Caki2 (cell line): Measurements from ENCODE around the gene VWA3A. TPM values are rescaled to one million over a fixed set of nuclear protein-coding genes. Genes with fewer than 3 reads are reported as not detected.
"Not testable (repeated sequence)": the region's sequence is repeated elsewhere in the genome, so short reads cannot be mapped to it uniquely, and the experiment has no call there.

Experiments used
- DNase-seq: peaks from one replicate; pipeline ENCODE4 v3.0.0-alpha.2; 2015; ENCODE audit warnings: low read depth
- in situ Hi-C: cut with HindIII; loops from 2 replicates; pipeline ENCODE4 v1.10.0; 2016; ENCODE audit warnings: low sequenced_read_pairs, low pct_unique_long_range_greater_than_20kb, mixed read lengths
- total RNA-seq: library from RNA; depleted of rRNA; stranded (reverse); fragments of >200 nt; shearing (Covaris generic); gene quantifications from 2 replicates; pipeline ENCODE4 v1.2.3, GENCODE V29; 2014; ENCODE audit warnings: low replicate concordance; rRNA removed

VWA3A gene, protein sequence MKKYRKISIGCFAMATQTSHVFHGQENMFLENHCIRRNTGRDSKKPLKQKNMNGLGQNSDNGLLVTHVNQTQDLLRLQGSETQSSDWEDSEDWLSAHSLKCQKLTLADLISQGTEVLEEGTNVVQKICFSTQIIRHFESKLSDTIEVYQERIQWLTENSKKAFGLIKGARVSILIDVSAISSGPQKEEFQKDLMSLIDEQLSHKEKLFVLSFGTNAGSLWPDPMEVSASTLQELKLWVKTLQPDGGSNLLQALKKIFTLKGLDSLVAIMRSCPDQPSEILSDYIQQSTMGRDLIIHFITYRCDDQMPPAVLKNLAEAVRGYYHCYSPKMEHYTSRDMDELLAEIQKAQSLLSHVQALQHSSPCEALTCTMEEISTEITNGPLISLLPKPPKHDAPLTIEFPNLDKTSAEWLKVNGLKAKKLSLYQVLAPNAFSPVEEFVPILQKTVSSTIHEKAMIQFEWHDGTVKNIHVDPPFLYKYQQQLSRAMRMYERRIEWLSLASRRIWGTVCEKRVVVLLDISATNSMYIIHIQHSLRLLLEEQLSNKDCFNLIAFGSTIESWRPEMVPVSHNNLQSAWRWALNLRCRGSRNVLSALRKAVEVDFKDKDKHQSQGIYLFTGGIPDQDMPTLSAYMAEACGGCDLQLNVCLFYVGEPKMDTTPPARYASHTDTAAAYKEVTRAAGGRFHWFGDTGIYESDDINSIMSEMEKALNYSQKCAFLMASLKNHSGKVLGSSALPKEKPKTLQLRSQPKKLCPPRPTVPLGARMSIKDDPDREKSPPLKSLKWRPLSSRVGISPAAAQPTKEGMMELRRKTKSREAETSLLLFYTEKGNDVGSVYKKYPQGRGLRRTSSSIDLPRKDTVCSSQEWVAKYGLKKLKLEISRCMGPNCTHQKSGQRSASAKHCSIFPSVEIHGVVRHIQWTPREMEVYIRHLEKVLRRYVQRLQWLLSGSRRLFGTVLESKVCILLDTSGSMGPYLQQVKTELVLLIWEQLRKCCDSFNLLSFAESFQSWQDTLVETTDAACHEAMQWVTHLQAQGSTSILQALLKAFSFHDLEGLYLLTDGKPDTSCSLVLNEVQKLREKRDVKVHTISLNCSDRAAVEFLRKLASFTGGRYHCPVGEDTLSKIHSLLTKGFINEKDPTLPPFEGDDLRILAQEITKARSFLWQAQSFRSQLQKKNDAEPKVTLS
- not detected in 2 replicates for total RNA-seq

DNA sequence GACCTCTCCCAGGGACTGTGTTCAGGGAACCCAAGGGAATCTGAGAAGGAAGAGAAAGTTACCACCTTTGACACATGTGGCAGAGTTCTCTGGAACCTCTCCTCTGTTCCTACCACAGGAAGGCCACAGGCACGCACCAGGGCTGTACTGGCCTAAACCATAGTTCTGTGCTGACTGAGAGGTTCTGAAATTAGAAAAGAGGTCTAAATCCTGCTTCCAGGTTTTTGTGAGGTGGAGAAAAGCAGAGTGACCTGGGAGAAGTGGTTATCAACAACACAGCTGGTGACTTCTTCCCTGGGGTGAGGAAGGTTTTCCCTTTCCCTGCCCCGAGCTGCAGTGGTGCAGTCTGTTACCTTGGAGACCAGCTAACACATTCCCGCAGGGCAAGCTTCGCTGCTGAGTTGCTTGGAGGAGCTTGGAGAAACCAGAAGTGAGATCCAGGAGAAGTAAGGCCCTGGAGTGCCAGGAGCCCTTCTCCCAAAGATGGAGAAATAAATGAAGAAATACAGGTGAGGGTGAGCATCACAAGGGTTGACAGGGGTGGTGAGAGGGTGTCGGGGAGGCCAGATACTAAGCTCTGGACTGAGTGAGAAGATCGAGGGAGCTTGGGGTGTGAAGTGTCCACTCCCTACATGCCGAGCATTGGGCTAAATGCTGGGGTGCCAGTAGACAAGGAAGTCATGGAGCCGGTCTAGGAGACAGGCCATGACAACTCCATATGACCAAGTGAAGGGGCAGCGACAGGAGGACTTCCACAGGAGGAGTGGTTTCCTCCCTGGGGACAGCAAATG, at the start of gene VWA3A:
TSS of gene VWA3A (plus strand) at position 399 of the 791 bp plus-strand sequence. CDS start at position 496, 97 bp downstream.
- DNase-seq = no peak

DNA sequence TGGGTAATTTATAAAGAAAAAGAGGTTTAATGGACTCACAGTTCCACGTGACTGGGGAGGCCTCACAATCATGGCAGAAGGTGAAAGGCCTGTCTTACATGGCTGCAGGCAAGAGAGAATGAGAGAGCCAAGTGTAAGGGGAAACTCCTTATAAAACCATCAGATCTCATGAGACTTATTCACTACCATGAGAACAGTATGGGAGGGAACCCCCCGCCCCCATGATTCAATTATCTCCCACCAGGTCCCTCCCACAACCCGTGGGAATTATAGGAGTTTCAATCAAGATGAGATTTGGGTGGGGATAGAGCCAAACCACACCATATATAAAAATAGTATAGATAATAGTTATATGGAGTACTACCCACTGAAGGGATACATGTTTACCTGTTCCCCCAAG, 48.5 kb upstream of the VWA3A start:
- in situ Hi-C loops, DNase-seq: not testable (repeated sequence)

More for the DNA sequence above, at the start of gene VWA3A:
- in situ Hi-C loops = no loop called here

- DNase-seq, in situ Hi-C loops: not testable (repeated sequence)
These were observed 46.5 kb upstream of the VWA3A start for GRCh38 chr16:22045888-22046287.

DNA sequence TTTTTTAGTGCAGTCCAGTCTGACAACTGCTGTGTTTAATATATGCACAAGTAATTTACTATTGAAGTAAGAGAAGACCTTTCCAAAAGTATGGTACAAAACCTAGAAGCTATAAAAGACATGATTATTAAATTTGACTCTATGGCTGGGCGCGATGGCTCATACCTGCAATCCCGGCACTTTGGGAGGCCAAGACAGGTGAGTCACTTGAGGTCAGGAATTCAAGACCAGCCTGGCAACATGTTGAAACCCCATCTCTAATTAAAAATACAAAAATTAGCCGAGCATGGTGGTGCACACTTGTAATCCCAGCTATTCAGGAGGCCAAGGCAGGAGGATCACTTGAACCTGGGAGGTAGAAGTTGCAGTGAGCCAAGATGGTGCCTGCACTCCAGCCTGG, 41.4 kb upstream of the VWA3A start:
- in situ Hi-C loops = no loop called here
- no peak for DNase-seq

GRCh38 chr16:22052980-22053379, 39.4 kb upstream of the VWA3A start:
- in situ Hi-C loops = no loop called here
- no peak for DNase-seq

DNA sequence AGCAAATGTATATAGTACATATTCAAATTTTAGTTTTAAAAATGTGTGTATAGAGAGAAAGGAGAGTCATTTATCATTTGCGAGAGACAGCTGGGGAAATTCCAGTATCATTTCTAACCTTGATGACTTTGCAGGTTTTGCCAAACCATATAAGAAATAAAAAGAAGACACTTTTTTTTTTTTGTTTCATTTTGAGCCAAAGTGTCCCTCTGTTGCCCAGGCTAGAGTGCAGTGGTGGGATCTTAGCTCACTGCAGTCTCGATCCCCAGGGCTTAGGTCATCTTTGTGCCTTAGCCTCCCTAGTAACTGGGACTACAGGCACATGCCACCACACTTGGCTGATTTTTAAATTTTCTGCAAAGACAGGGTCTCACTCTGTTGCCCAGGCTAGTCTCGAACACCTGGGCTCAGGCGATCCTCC, 38.4 kb upstream of the VWA3A start:
- in situ Hi-C loops = no loop called here
- DNase-seq = no peak

- in situ Hi-C loops = no loop called here
- DNase-seq = no peak
These were observed 37.3 kb upstream of the VWA3A start for GRCh38 chr16:22054847-22055590.

DNA sequence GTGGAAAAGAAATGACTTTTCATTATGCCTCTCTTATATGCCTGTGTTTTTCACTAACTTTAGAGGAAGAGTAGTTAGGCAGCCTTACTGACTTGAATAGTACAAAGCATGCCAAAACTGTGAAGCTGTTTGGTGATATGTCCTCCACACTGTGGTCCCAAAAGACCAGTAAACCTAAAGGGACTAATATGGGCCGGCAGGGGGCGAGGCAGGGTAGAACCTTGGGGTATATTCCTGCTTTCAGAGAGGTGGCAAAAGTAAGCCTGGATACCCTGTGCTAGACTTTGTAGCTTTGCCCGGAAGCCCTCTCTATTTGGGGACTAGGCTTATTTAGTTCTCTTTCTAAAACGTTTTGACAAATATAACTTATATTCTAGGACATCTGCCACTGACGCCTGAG, 36.5 kb upstream of the VWA3A start:
- in situ Hi-C loops = no loop called here
- DNase-seq = no peak

GRCh38 chr16:22063888-22064467, 28.4 kb upstream of the VWA3A start:
- DNase-seq = no peak
- in situ Hi-C loops = no loop called here

GRCh38 chr16:22065252-22065651, 27.1 kb upstream of the VWA3A start:
- in situ Hi-C loops = no loop called here

GRCh38 chr16:22070361-22071330, 21.7 kb upstream of the VWA3A start:
- DNase-seq = no peak
- in situ Hi-C loops = no loop called here

More at GRCh38 chr16:22065252-22065651, 27.1 kb upstream of the VWA3A start:
- no peak for DNase-seq

- no peak for DNase-seq
- in situ Hi-C loops = no loop called here
These were observed 20.9 kb upstream of the VWA3A start for GRCh38 chr16:22071331-22071910.

DNA sequence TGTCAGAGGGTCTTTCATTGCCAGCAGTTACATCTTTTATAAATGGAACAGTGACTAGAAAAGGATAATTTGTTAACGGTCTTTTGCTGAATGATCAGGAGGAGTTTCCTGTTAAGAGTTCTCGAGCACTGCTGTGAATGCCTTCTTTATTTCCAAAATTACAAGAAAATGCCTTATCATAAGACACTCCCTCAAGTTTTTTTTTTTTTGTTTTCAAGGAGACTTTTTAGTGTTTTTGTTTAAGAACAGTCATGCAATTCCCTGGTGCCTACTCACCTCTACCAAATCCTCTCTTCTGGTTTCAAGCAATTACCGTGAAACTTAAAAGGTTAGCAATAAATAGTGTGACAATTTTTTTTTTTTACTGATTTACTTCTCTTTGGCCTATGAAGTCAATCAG, 19.0 kb upstream of the VWA3A start:
- in situ Hi-C loops = no loop called here

DNA sequence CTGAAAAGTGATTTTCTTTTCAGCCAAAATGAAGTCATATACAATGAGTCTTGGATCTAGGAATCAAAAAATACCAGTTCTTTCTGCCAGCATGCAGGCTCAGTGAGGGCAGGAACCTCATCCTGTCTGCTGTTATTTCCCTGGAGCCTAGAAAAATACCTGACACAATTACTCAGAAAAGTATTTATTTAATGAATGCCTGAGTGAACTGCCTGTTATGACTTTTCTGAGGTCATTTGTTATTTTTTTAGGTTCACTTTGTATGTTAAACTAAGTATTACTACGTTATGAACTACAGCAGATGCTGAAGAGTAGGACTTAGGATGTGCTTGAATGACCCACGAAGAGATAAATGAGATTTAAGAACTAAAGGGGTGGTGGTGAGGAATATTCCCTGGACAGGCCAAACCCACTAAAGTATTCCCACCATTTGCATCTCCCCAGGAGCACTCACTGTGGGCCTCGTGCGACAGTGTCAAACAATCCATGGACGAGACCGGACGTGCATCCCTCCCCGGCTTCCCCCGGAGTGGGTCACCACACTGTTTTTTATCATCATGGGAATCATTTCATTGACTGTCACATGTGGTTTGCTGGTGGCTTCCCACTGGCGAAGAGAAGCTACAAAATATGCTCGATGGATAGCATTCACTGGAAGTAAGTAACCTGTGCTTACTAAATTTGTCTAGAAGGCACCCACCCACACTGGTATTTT, 17.1 kb upstream of the VWA3A start:
- peak; percentile 73 for DNase-seq
- in situ Hi-C loops = no loop called here

More for the DNA sequence above, 19.0 kb upstream of the VWA3A start:
- no peak for DNase-seq

DNA sequence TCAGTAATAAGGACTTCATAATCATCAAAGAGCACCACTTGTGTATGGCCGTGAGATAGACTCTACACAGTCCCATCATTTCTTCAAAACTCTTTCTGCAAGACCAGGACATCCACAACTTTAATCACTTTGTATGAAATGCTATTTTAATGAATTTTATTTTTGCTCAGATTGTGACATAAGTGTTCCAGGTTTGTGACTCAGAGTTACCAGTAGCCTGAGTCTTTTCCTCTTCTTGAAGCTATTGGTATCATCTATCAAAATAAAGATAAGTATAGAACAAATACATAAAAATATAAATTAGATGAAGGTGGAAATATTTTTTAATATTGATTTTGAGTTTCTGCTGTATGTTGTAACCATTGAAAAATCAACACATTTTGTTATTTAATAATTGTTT, 16.6 kb upstream of the VWA3A start:
- DNase-seq = no peak
- in situ Hi-C loops = no loop called here
